Fibroblast of pulmonary artery (primary cell): Measurements from ENCODE around the gene NLRP11.

Source experiments
- DNase-seq: peaks from one replicate; pipeline ENCODE4 v3.0.0-alpha.2; 2010; ENCODE audit warnings: low read depth
- H3K4me3 ChIP-seq: replicated peaks from 2 replicates; pipeline ENCODE4 v1.5.1; 2011; ENCODE audit warnings: low read depth, mild to moderate bottlenecking, control low read depth, low read length, moderate library complexity
- TF ChIP-seq, protein P1 (sequence below): IDR thresholded peaks from 2 replicates; pipeline ENCODE4 v1.5.1; 2011; ENCODE audit warnings: mild to moderate bottlenecking, control low read depth, low read length, inconsistent platforms; ENCODE audit errors: missing control alignments

The NLRP11 gene

DNA sequence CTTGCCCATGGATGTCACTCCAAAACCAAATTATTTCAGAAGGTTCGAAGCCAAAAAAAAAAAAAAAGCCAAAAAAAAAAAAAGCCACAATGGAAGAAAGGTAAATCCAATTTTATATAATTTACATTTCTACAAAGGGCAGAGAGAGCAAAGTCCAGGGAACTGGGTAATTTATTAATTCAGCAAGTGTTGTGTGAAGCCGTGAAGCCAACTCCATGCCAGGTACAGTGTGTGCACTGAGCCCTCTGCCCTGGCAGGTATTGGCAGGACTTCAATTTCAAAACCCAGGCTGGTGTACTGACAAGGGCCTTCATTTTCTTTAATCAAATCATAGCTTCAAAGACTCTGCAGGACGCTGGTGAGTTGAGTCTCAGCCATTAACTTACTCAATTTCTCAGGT is 78.4 kb downstream of the NLRP11 start:
- TF ChIP-seq, protein P1, sequence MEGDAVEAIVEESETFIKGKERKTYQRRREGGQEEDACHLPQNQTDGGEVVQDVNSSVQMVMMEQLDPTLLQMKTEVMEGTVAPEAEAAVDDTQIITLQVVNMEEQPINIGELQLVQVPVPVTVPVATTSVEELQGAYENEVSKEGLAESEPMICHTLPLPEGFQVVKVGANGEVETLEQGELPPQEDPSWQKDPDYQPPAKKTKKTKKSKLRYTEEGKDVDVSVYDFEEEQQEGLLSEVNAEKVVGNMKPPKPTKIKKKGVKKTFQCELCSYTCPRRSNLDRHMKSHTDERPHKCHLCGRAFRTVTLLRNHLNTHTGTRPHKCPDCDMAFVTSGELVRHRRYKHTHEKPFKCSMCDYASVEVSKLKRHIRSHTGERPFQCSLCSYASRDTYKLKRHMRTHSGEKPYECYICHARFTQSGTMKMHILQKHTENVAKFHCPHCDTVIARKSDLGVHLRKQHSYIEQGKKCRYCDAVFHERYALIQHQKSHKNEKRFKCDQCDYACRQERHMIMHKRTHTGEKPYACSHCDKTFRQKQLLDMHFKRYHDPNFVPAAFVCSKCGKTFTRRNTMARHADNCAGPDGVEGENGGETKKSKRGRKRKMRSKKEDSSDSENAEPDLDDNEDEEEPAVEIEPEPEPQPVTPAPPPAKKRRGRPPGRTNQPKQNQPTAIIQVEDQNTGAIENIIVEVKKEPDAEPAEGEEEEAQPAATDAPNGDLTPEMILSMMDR: no peak
- DNase-seq: no peak
- no peak overlapping the region for H3K4me3 ChIP-seq

DNA sequence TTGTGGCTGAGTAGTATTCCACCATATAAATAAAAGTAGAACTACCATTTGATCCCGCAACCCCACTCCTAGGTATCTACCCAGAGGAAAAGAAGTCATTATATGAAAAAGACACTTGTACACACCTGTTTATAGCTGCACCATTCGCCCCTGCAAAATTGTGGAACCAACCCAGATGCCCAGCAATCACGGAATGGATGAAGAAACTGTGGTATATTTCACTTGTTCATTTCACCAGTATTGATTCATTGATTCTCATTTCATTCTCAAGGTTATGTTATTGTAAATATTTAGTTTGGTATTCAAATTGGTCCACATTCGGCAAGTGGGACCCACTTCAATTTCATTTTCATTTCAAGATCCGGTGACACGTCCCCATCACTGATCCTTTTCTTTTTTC is 81.1 kb downstream of the NLRP11 start:
- DNase-seq: no peak
- TF ChIP-seq, protein P1: no peak
- no peak overlapping the region for H3K4me3 ChIP-seq

DNA sequence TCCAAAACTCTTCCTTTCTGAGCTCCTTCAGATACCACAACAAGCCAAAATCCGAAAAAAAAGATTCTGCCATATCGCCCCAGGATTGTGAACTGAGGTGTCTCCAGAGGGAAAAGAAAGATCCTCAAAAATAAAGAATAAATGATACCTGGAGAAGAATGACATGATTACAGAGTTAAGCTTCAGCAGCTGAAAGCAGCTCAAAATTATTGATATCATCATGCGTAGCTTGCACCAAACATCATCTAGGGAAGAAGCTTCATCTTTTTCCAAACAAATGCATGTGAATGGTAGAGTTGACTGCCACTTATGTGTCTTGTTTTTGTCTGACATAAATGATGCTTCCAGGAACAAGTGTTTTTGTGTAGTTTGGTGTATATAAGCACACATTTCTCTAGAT is 93.5 kb downstream of the NLRP11 start, which contains the start of gene NLRP9:
NLRP9 (minus strand) TSS at position 101 of the 400 bp plus-strand sequence; CDS start at position 73, 28 bp downstream.
- no peak within 1 kb of the TSS for H3K4me3 ChIP-seq
- DNase-seq: no peak
- TF ChIP-seq, protein P1: no peak
